ENCODE measurements around the gene GPR158.

GPR158 gene

DNA sequence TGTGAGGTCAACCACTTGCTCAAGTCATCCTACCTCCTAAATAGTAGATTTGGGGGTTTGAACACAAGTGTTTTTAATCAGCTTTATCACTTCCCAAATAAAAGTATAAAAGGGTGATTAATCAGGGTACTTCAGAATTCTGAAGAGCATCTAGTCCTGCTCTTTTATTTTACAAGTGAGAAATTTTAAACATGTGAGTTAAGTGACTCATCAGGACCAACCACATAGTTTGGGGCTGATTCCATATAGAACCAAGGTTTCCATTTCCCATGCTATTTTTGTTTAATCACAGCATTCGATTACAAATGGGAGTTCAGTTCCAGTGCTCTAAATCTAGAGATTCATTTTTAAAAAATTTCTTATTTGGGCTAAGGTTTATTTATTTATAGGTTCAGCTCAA lies 113.4 kb downstream of the GPR158 start:
- no peak for DNase-seq (ENCODE audit: low read depth)
- TF ChIP-seq, protein P1, sequence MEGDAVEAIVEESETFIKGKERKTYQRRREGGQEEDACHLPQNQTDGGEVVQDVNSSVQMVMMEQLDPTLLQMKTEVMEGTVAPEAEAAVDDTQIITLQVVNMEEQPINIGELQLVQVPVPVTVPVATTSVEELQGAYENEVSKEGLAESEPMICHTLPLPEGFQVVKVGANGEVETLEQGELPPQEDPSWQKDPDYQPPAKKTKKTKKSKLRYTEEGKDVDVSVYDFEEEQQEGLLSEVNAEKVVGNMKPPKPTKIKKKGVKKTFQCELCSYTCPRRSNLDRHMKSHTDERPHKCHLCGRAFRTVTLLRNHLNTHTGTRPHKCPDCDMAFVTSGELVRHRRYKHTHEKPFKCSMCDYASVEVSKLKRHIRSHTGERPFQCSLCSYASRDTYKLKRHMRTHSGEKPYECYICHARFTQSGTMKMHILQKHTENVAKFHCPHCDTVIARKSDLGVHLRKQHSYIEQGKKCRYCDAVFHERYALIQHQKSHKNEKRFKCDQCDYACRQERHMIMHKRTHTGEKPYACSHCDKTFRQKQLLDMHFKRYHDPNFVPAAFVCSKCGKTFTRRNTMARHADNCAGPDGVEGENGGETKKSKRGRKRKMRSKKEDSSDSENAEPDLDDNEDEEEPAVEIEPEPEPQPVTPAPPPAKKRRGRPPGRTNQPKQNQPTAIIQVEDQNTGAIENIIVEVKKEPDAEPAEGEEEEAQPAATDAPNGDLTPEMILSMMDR (IDR thresholded peaks at IDR 0.05; ENCODE audit: control insufficient read depth, insufficient read depth, low read depth, low read length, missing control alignments), result no peak
- no peak overlapping the region for H3K4me3 ChIP-seq (ENCODE audit: control insufficient read depth, low read depth, low read length)

DNA sequence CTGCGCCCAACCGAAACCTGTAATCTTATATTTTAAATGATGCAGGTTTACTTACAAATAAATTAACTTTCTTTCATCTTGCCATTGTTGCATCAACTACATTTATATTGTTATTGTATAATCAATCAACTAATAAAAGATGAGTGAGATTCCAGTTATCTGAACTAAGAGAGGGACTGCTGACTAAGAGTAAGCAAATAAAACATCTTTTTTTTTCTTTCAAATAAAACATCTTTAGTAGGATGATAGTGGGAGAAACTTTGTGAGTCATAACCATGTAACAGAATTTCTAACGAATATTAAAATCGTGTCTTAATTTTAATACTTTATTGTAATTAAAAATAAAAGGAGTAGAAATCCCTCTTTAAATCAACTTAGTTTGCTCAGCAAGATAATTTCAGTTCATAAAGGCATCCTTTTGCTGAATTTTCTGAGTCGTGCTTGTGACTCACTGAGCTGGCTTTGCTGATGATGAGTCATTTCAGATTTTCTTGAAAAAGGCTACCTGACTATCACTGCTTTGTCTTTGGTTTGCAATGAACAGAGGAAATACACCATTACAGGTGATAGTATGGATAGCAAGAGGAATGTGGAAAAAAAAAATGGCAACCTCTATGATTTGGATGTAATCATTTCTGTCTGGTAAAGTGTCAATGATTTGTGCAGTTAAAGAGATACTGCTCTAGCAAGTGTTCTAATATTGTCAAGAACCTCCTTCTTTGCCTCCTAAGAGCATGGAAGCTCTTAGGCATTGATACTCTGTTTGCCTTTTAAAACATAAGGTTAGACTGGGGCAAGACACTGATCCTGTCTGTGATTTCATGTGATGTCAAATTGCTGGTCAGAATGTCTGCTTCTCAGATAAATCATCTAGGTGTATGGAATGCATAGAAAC lies 119.5 kb downstream of the GPR158 start:
- DNase-seq (ENCODE audit: low read depth), result no peak
- no peak overlapping the region for H3K4me3 ChIP-seq (ENCODE audit: control insufficient read depth, low read depth, low read length)
- TF ChIP-seq, protein P1 (IDR thresholded peaks at IDR 0.05; ENCODE audit: control insufficient read depth, insufficient read depth, low read depth, low read length, missing control alignments), result no peak

DNA sequence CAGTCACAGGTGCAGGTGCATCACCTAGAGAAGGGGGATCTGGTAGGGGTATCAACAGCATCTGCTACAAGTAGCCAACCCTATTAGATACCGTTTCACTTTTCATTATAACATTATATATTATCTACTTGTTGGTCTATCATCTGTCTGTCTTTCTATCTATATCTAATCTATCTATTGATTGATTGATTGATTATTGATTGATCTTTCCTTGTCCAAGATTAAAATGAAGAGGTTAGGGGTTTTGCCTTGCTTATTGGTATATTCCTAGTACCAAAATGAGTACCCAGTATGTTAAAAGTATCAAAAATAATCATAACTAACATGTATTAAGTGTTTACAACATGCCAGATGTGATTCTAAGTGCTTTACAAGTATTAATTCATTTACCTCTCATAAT lies 121.5 kb downstream of the GPR158 start:
- no peak for DNase-seq (ENCODE audit: low read depth)
- TF ChIP-seq, protein P1 (IDR thresholded peaks at IDR 0.05; ENCODE audit: control insufficient read depth, insufficient read depth, low read depth, low read length, missing control alignments), result no peak
- H3K4me3 ChIP-seq (ENCODE audit: control insufficient read depth, low read depth, low read length), result no peak overlapping the region

DNA sequence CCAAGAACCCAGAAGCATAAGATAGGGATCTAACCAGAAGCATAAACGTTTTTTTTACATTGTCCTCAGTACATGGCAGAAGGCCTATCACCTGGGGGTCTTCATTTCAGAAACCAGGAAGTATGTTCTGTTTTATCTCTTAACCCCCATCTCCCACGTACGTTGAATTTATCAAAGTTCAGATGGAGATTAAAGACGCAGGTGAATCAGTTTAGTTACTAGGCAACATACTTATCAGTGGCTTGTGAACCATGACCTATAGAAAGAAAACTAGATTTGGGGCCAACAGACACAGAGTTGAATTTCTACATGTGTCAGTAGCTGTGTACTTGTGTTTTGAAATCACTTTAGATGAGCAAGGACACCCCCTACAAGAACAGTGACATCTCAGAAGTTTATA lies 122.7 kb downstream of the GPR158 start:
- DNase-seq (ENCODE audit: low read depth), result no peak
- TF ChIP-seq, protein P1 (IDR thresholded peaks at IDR 0.05; ENCODE audit: control insufficient read depth, insufficient read depth, low read depth, low read length, missing control alignments), result no peak

DNA sequence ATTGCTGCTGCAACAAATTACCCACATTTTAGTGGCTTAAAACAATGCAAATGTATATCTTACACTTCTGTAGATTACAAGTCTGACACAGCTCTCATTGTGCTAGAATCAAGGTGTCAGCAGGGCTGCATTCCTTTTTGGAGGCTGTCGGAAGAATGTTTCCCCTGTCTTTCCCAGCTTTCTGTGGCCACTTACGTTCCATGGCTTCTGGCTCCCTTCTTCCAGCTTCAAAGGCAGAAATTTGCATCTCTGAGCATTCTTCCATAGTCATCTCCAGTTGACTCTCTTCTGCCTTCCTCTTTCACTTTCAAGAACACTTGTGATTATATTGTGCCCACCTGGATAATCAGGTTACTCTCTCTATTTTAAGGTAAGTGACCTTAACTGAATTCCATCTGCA lies 125.3 kb downstream of the GPR158 start:
- H3K4me3 ChIP-seq (ENCODE audit: control insufficient read depth, low read depth, low read length), result no peak overlapping the region
- TF ChIP-seq, protein P1 (IDR thresholded peaks at IDR 0.05; ENCODE audit: control insufficient read depth, insufficient read depth, low read depth, low read length, missing control alignments), result no peak
- no peak for DNase-seq (ENCODE audit: low read depth)

More for the DNA sequence above, 122.7 kb downstream of the GPR158 start:
- no peak overlapping the region for H3K4me3 ChIP-seq (ENCODE audit: control insufficient read depth, low read depth, low read length)

DNA sequence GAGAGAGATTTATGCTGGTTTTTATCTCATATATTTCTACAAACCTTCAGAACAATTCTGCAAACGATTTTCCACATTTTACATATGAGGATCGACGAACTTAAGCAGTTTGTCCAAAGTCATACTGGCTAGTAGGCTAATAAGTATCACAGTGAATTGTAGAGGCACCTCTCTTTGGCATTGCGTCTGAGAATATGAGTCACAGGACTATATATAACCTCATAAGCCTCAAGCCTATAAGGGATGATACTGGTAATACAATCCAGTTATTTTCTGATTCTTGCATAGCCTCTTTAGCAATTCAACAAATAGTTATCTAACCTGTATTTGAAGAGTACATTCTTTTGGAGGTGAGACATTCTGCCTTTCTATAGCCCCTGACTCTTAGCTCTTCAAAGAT lies 129.8 kb downstream of the GPR158 start:
- no peak overlapping the region for H3K4me3 ChIP-seq (ENCODE audit: control insufficient read depth, low read depth, low read length)
- TF ChIP-seq, protein P1 (IDR thresholded peaks at IDR 0.05; ENCODE audit: control insufficient read depth, insufficient read depth, low read depth, low read length, missing control alignments), result no peak
- no peak for DNase-seq (ENCODE audit: low read depth)

All from AG09309 (cell line).